Fibroblast of the aortic adventitia (primary cell): ENCODE measurements around the gene HMCN2. TPM values are rescaled to one million over a fixed set of nuclear protein-coding genes. Genes with fewer than 3 reads are reported as not detected.
A peak's percentile ranks its signal among the peaks of the same experiment; 100 is the strongest.

Experiments used
- DNase-seq: peaks from one replicate; pipeline ENCODE4 v3.0.0-alpha.2; 2010; ENCODE audit warnings: low read depth
- H3K4me3 ChIP-seq: 2 replicates; pipeline ENCODE4 v1.5.1; 2011; ENCODE audit warnings: low read depth, mild to moderate bottlenecking, control low read depth, low read length, moderate library complexity
- CTCF ChIP-seq: IDR thresholded peaks from 2 replicates; pipeline ENCODE4 v1.5.1; 2011; ENCODE audit warnings: mild to moderate bottlenecking, low read length, control low read depth, inconsistent platforms; ENCODE audit not compliant: insufficient read depth
- total RNA-seq: library from RNA; depleted of rRNA; stranded (reverse); fragments of >200 nt; gene quantifications from 2 replicates; pipeline ENCODE4 v1.2.3, GENCODE V29; 2012; ENCODE audit warnings: low replicate concordance

The HMCN2 gene
- total RNA-seq, 1 donor = not detected

GRCh38 chr9:130348341-130348740 is 82.8 kb downstream of the HMCN2 start:
- no peak for TF ChIP-seq CTCF
- DNase-seq = no peak
- no peak overlapping the region for H3K4me3 ChIP-seq

- no peak for DNase-seq
- TF ChIP-seq CTCF = no peak
- no peak overlapping the region for H3K4me3 ChIP-seq
These were observed 83.3 kb downstream of the HMCN2 start for GRCh38 chr9:130348881-130349280.

- no peak for DNase-seq
- no peak overlapping the region for H3K4me3 ChIP-seq
- no peak for TF ChIP-seq CTCF
These were observed 83.8 kb downstream of the HMCN2 start for GRCh38 chr9:130349398-130349797.

- DNase-seq = no peak
- no peak for TF ChIP-seq CTCF
- no peak overlapping the region for H3K4me3 ChIP-seq
These were observed 85.8 kb downstream of the HMCN2 start for GRCh38 chr9:130351343-130351742.

- peak; percentile 49 for DNase-seq
- no peak for TF ChIP-seq CTCF
- H3K4me3 ChIP-seq = no peak overlapping the region
These were observed 86.5 kb downstream of the HMCN2 start for GRCh38 chr9:130352081-130352480.

- H3K4me3 ChIP-seq = no peak overlapping the region
- no peak for DNase-seq
These were observed 87.2 kb downstream of the HMCN2 start for GRCh38 chr9:130352586-130353285.

More at GRCh38 chr9:130352586-130353285, 87.2 kb downstream of the HMCN2 start:
- TF ChIP-seq CTCF = no peak
